GM12873 (cell line): Measurements from ENCODE around the gene GPR50.

Source experiments
- CTCF ChIP-seq: IDR thresholded peaks from 2 replicates; pipeline ENCODE4 v1.5.1; 2012; ENCODE audit warnings: low read depth, mild to moderate bottlenecking, moderate library complexity, low read length, control low read depth; ENCODE audit not compliant: insufficient read depth; ENCODE audit errors: missing control alignments

Gene GPR50

GRCh38 chrX:151180400-151180799 lies 4.0 kb downstream of the GPR50 start:
- TF ChIP-seq CTCF: no peak

- no peak for TF ChIP-seq CTCF
Measured at GRCh38 chrX:151181088-151181487, 4.7 kb downstream of the GPR50 start.

GRCh38 chrX:151183233-151183753 lies 6.9 kb downstream of the GPR50 start:
- no peak for TF ChIP-seq CTCF

GRCh38 chrX:151183912-151184565 lies 7.7 kb downstream of the GPR50 start:
- TF ChIP-seq CTCF: no peak

- no peak for TF ChIP-seq CTCF
Measured at GRCh38 chrX:151184705-151185104, 8.3 kb downstream of the GPR50 start.

- TF ChIP-seq CTCF: no peak
Measured at GRCh38 chrX:151206871-151207270, 30.5 kb downstream of the GPR50 start.

- TF ChIP-seq CTCF: no peak
Measured at GRCh38 chrX:151225843-151226242, 49.5 kb downstream of the GPR50 start.

GRCh38 chrX:151226941-151227340 lies 50.6 kb downstream of the GPR50 start:
- TF ChIP-seq CTCF: no peak
